Amniotic epithelial cell (primary cell): ENCODE data around the gene ZBTB8OS.

Experiments
- DNase-seq: peaks from one replicate; pipeline ENCODE4 v3.0.0-alpha.2; 2010; ENCODE audit warnings: low read depth

The ZBTB8OS gene

DNA sequence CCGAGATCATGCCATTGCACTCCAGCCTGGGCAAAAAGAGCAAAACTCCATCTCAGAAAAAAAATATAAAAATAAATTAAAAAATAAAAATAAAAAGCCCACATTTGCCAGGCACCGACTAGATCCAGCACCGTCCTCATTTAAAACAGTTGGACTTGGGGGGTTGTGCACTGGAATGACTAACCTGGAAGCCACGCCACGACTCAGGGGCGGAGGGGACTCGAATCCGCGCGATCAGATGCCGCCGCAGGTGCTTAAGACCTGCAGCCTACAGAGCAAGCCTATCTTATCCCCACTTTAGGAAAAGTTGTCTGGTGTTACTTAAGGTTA is 38.5 kb downstream of the ZBTB8OS start:
- no peak for DNase-seq

GRCh38 chr1:32609180-32609579 is 41.2 kb downstream of the ZBTB8OS start:
- no peak for DNase-seq

- DNase-seq: no peak
Measured at GRCh38 chr1:32606565-32607371, 43.6 kb downstream of the ZBTB8OS start.

GRCh38 chr1:32605711-32606424 is 44.5 kb downstream of the ZBTB8OS start:
- DNase-seq: no peak

- peak; percentile 19 for DNase-seq
Measured at GRCh38 chr1:32600034-32600433, 50.3 kb downstream of the ZBTB8OS start.

DNA sequence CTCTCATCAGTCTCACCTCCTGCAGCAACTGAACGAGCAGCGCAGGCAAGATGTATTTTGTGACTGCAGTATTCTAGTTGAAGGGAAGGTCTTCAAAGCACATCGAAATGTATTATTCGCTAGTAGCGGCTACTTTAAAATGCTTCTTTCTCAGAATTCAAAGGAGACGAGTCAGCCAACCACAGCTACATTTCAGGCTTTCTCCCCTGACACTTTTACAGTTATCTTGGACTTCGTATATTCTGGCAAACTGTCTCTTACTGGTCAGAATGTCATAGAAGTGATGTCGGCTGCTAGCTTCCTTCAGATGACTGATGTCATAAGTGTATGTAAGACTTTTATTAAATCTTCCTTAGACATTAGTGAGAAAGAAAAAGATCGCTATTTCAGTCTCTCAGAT is 57.4 kb downstream of the ZBTB8OS start:
- DNase-seq: peak; percentile 50

DNA sequence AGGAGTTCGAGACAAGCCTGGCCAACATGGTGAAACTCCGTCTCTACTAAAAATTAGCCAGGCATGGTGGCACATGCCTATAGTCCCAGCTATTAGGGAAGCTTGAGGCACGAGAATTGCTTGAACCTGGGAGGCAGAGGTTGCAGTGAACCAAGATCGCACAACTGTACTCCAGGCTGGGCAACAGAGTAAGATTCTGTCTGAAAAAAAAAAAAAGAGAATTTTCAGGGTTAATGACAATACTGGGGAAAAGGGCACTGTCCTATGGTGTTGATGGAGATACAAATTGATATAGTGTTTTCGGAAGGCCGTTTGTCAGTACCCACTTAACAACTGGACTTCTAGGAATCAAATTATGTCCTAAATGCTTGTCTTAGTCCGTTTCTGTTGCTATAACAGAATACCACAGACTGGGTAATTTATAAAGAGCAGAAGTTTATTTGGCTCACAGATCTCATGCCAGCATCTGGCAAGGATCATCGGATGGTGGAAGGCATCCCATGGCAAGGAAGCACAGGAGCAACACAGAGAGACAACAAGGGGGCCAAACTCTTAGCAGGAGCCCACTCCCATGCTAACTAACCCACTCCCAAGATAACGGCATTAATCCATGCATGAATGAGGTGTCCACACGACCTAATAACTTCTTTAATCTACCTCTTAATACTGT is 69.9 kb downstream of the ZBTB8OS start:
- DNase-seq: no peak
